HG03439 (cell line): ENCODE data around the gene NT5DC4.

ENCODE experiments used
- ATAC-seq: cut with Tn5 transposase; IDR thresholded peaks from one replicate; pipeline ENCODE4 v1.9.1; 2021; ENCODE audit warnings: mild to moderate bottlenecking, moderate library complexity; ENCODE audit not compliant: unreplicated experiment

NT5DC4 gene

DNA sequence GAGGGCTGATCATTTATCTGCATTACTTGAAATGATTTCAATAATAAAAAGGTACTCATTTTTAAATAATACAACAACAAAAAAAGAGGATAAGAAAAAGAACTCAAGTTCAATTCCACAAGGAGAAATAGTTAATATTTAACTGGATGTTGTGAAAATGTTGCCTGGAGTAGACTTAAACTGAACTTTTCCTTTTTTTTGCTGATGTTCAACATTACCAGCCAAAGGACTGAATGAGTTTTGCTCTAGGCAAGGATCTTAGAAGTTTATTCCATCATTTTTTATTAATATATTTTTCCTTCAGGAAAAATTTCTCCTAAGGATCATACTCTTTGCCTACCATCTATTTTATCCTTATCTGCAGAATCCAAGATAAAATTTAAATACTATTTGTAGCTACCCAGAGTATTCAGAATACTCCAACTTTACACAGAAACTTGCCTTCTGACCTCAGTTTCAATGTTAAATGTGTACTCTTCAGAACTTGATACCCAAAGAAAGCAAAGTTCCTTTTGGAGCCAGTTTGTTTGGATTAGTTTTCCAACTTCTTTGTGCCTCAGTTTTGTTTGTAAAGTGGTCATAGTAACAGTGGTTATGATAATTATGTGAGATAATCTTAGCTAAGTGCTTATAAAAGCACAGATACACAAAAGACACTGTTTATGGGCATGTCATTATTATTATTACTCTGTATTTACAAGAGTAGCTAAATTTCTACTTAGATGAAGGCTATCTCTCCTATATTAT is 30.8 kb downstream of the NT5DC4 start:
- ATAC-seq: no peak

- no peak for ATAC-seq
Measured at GRCh38 chr2:112752667-112753066, 31.8 kb downstream of the NT5DC4 start.

DNA sequence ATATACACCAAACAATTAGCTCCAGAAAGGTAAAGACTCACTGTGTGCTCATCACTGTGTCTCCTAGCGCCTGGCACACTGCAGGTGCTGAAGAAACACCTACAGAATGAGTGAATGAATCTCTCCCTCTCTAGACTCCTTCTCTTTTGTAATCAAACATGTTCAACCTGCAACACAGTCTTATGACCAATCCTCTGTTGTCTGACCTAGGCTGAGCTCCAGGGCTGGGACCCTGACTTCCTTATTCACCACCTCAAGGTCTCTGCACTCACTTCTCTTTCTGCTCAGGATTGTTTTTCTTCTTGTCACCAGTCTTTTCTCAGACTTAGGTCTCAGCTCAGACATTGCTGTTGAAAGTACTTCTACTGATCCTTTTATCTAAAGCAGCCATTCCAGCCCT is 33.7 kb downstream of the NT5DC4 start:
- no peak for ATAC-seq

- no peak for ATAC-seq
Measured at GRCh38 chr2:112755444-112755843, 34.6 kb downstream of the NT5DC4 start.

- no peak for ATAC-seq
Measured at GRCh38 chr2:112756207-112756606, 35.4 kb downstream of the NT5DC4 start.

- ATAC-seq: no peak
Measured at GRCh38 chr2:112757265-112757664, 36.4 kb downstream of the NT5DC4 start.

- no peak for ATAC-seq
Measured at GRCh38 chr2:112758711-112759110, 37.9 kb downstream of the NT5DC4 start.

DNA sequence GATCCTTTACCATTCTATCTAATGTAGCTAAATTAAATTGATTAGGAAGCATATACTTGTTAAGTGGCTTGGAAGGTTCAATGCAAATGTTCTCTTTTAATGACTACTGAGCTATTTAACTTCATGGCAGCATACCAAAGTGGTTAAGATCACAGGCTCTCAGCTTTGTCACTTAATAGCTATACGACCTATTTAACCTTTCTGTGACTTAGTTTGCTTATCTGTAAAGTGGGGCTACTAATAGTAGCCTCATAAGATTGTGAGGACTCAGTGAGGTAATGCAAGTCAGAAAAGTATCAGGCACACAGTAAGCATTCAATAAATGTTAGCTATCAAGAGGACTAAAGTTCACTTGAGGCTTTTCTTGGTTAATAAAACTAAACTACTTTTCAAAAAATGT is 39.3 kb downstream of the NT5DC4 start:
- ATAC-seq: no peak

- no peak for ATAC-seq
Measured at GRCh38 chr2:112762276-112762675, 41.5 kb downstream of the NT5DC4 start.

GRCh38 chr2:112764071-112765044 is 43.5 kb downstream of the NT5DC4 start, which contains the start of gene CKAP2L:
TSS of gene CKAP2L (minus strand) at chr2:112764609. CDS start at chr2:112764598, 11 bp downstream.
- peak; percentile 97 for ATAC-seq

DNA sequence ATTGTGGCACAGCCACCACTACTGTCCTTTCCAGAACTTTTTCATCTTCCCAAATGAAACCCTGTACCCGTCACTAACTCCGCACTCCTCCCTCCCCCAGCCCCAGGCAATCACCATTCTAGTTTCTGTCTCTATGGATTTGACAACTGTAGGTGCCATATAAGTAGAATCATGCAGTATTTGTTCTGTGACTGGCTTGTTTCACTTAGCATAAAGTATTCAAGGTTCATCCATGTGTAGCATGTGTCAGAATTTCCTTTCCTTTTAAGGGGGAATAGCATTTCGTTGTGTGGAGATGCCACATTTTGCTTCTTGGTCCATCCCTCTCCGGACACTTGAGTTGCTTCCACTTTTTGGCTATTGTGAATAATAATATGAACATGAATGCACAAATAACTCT is 44.4 kb downstream of the NT5DC4 start:
- no peak for ATAC-seq

GRCh38 chr2:112767693-112768330 is 47.0 kb downstream of the NT5DC4 start:
- no peak for ATAC-seq

GRCh38 chr2:112768432-112768831 is 47.6 kb downstream of the NT5DC4 start:
- no peak for ATAC-seq

- ATAC-seq: no peak
Measured at GRCh38 chr2:112772322-112772721, 51.5 kb downstream of the NT5DC4 start.

DNA sequence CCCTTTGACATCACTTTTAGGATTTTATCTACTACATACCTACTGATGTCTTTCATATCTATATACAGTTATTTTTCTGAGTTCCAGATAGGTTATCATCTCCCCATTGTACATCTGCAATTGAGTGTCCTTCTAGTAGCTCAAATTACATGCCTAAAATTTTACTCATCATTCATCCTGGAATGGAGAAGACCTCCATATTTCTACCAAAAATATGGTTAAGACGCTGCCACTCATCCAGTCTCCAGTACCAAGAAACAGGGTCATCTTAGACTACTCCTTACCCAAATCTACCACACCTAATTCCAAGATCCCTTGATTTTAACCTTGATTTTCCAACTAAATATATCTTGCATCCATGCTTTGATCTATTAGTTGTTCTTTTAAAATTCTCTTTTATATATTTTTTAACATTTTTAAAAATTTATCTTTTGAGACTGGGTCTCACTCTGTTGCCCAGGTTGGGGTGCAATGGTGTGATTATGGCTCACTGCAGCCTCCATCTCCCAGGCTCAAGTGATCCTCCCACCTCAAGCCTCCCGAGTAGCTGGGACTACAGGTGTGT is 52.2 kb downstream of the NT5DC4 start:
- no peak for ATAC-seq

DNA sequence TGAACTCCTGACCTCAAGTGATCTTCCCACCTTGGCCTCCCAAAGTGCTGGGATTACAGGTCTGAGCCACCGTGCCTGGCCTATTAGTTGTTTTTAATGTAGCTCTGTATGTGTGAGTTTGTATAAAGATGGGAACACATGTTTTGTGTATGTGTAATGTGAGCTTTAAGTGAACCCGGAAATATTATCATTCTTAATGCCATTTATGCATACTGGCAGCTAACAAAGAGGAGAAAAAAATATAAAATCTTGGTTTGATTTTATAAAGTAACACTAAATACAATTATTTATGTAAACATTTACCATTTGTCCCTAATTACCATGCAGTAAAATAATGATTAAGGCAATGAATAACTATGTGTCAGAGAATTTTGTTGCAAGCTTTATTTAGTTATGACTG is 52.7 kb downstream of the NT5DC4 start:
- ATAC-seq: no peak

DNA sequence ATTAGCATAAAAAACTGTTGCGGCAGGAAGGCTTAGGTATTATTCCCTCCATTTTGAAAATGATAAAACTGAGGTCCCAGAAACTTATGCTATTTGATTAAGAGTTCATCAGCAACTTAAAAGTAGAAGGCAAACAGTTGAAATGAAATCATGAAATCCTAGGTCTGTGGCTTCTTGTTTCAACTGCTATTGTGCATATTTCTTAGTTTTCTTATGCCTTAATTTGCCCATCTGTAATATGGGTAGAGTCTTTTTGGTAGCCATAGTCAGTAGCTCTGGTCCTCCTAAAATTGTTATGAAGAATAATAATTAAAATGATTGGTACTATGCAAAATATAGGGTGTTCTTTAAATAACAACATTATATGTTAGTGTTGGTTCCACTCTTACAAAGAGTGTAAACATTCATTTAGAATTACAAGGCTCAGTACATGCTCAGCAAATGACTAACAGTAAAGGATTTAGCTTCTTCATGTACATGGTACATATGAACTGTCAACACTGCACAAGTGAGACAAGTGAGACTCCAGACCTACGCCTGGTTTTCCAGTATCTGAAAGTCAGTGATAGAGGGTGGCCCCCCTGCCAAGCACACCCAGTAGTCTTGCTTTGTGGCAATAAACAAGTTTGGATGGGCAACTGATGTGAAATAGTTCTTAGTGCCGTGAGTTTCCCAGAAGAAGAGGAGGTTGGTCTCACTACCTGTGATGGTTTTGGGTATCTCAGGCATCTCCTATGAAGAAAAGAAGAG is 53.9 kb downstream of the NT5DC4 start:
- no peak for ATAC-seq

DNA sequence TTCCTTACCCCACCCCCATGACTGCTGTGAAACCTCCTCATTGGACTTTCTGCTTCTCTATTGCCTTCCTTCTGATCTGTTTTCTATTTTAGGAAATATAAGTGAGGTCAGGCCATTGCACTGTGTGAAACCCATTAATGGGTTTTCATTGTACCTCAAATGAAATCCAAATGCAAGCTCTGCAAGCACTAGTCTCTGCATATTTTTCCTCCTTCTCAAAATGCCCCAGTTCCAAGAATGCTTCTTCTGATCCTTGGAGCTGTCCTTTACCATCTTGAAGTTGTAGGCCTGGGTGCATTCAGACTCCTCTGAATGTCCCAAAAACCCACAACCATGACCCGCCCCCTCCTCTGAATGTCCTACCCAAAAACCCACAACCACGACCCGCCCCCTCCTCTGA is 55.3 kb downstream of the NT5DC4 start:
- no peak for ATAC-seq

- no peak for ATAC-seq
Measured at GRCh38 chr2:112777036-112777435, 56.2 kb downstream of the NT5DC4 start.

DNA sequence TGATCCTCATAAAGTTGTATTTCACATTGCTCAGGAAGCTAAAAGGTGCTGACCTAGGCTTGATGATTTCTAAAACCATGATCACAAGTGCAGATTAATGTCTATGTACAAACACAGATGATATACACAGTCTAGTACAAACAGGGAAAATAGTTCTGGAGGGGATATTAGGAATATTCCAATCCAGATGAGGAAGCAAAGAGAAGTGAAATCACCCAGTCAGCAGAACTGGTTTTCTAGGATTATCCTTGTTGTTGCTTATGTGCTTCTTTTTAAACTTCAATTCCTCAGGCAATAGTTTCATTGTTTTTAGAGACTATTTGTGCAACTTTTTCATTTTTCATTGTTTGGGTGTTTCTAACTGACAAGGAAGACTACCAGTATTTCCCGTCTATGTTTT is 58.8 kb downstream of the NT5DC4 start:
- ATAC-seq: no peak
